HG03103 (cell line): ENCODE data around the gene DAZAP1.

Experiments
- ATAC-seq: cut with Tn5 transposase; IDR thresholded peaks from one replicate; pipeline ENCODE4 v1.9.1; 2021; ENCODE audit warnings: low read depth; ENCODE audit not compliant: unreplicated experiment

Gene DAZAP1

DNA sequence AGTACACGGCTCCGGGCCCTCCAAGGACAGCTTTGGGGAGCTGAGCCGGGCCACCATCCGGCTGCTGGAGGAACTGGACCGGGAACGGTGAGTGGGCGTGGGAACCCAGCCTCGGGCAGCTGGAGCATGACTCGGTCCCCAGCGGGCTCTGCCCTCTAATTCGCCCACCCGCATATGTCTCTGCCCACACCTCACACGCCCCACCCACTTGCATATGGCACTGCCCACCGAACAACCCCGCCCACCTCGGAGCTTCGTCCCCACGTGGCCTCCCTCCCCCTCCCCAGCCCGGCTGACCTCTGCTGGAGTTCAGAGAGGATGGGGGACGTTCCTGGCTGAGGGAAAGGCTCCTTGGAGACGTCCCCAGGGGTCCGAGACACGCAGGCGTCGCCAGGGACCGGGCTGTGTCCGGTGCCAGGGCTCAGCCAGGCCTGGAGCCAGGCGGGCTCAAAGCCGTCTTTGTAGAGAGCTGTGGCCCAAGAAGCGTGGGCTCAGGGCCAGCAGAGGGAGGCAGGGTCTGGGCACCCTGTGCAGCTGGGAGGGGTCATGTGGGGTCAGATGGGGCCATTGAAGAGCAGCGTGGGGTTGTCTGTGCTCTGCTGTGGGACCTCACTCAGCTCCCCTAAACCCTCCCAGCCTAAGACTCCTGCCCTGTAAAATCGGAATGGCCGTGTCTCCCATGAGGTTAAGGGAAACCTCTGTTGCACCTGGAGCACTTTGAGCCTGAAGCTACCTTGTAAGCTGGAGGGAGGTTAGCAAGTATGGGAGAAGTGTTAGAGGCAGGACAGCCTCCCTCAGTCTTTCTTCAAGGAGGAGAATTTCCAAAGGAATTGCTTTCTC lies 46.4 kb downstream of the DAZAP1 start:
- no peak for ATAC-seq

- ATAC-seq, result no peak
Observed at GRCh38 chr19:1455002-1455335, 47.6 kb downstream of the DAZAP1 start.

GRCh38 chr19:1455336-1456120 lies 48.1 kb downstream of the DAZAP1 start:
- ATAC-seq, result no peak

- ATAC-seq, result no peak
Observed at GRCh38 chr19:1456121-1456900, 48.9 kb downstream of the DAZAP1 start.

GRCh38 chr19:1457031-1457739 lies 49.8 kb downstream of the DAZAP1 start:
- ATAC-seq, result no peak

GRCh38 chr19:1457892-1458291 lies 50.5 kb downstream of the DAZAP1 start:
- ATAC-seq, result no peak

GRCh38 chr19:1459479-1459878 lies 52.1 kb downstream of the DAZAP1 start:
- ATAC-seq, result no peak

DNA sequence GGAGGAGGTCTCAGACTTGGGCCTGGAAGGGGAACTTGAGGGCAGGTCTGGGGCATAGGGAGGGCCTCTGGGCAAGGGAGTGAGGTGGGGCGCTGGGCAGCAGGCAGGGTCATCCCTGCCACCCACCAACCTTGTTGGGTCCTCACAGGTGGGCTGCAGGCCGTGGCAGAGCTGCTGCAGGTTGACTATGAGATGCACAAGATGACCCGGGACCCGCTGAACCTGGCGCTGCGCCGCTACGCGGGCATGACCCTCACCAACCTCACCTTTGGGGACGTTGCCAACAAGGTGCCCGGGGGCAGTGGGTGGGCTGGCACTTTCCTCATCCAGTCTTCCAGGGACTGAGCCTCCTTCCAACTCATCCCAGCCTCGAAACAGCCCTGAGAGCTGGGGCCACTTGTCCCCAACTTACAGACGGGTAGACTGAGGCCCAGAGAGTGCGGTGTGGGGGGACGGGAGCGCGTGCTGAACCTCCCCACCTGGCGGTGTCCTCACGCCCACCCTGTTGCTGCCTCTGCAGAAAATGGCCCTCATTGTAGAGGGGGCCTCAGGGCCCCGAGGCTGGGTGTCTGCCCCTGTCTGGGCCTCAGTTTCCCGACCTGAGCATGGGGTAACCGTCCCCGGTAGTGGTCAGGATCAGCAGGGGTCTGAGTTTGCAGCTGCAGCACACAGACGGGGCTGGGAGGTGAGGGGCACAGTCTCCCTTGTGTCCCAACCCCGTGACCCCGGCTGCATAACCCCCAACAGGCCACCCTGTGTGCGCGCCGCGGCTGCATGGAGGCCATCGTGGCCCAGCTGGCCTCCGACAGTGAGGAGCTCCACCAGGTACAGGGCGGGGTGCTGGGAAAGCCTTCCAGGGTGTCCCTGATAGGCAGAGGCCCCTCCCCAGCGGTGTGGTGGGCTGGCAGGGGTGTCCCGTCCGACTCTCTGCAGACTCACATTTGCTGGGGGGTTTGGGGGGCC lies 52.9 kb downstream of the DAZAP1 start:
- ATAC-seq, result no peak

GRCh38 chr19:1461862-1462261 lies 54.5 kb downstream of the DAZAP1 start:
- no peak for ATAC-seq

DNA sequence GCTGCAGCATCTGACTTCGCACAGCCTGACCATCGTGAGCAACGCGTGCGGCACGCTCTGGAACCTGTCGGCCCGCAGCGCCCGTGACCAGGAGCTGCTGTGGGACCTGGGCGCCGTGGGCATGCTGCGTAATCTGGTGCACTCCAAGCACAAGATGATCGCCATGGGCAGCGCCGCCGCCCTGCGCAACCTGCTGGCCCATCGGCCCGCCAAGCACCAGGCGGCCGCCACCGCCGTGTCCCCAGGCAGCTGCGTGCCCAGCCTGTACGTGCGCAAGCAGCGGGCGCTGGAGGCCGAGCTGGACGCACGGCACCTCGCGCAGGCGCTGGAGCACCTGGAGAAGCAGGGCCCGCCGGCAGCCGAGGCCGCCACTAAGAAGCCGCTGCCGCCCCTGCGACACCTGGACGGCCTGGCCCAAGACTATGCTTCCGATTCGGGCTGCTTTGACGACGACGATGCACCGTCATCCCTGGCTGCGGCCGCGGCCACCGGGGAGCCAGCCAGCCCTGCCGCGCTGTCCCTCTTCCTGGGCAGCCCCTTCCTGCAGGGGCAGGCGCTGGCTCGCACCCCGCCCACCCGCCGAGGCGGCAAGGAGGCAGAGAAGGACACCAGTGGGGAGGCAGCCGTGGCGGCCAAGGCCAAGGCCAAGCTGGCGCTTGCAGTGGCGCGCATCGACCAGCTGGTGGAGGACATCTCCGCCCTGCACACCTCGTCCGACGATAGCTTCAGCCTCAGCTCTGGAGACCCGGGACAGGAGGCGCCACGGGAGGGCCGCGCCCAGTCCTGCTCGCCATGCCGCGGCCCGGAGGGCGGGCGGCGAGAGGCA lies 58.0 kb downstream of the DAZAP1 start:
- ATAC-seq, result no peak

- ATAC-seq, result no peak
Observed at GRCh38 chr19:1466018-1466460, 58.7 kb downstream of the DAZAP1 start.

GRCh38 chr19:1466461-1467214 lies 59.3 kb downstream of the DAZAP1 start:
- no peak for ATAC-seq

DNA sequence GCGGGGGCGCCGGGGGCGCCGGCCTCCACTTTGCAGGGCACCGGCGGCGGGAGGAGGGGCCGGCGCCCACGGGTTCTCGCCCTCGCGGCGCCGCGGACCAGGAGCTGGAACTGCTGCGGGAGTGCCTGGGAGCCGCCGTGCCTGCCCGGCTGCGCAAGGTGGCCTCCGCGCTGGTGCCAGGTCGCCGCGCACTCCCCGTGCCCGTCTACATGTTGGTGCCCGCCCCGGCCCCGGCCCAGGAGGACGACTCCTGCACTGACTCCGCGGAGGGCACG lies 59.8 kb downstream of the DAZAP1 start:
- no peak for ATAC-seq

- ATAC-seq, result no peak
Observed at GRCh38 chr19:1467490-1468273, 60.3 kb downstream of the DAZAP1 start.

DNA sequence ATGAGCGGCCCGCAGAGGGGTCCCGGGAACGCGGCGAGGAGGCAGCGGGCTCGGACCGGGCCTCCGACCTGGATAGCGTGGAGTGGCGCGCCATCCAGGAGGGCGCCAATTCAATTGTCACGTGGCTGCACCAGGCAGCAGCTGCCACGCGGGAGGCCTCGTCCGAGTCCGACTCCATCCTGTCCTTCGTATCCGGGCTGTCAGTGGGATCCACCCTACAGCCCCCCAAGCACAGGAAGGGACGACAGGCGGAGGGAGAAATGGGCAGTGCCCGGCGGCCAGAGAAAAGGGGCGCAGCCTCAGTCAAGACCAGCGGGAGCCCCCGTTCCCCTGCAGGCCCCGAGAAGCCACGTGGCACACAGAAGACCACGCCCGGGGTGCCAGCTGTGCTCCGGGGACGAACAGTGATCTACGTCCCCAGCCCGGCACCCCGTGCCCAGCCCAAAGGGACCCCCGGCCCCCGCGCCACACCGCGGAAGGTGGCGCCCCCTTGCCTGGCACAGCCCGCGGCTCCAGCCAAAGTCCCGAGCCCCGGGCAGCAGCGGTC lies 61.0 kb downstream of the DAZAP1 start:
- ATAC-seq, result no peak

GRCh38 chr19:1468821-1469254 lies 61.5 kb downstream of the DAZAP1 start:
- ATAC-seq, result no peak
